ENCODE data around the gene CCDC7.
"Not testable (repeated sequence)": the region's sequence is repeated elsewhere in the genome, so short reads cannot be mapped to it uniquely, and the experiment has no call there.

The CCDC7 gene

GRCh38 chr10:32454148-32454547 lies 8.2 kb downstream of the CCDC7 start:
- DNase-seq = no peak

GRCh38 chr10:32459051-32459698 lies 13.2 kb downstream of the CCDC7 start:
- no peak for DNase-seq

- DNase-seq = no peak
Observed at GRCh38 chr10:32461203-32461602, 15.3 kb downstream of the CCDC7 start.

GRCh38 chr10:32471232-32471631 lies 25.3 kb downstream of the CCDC7 start:
- DNase-seq = no peak

GRCh38 chr10:32477499-32477898 lies 31.6 kb downstream of the CCDC7 start:
- DNase-seq = no peak

GRCh38 chr10:32481606-32482005 lies 35.7 kb downstream of the CCDC7 start:
- DNase-seq = no peak

GRCh38 chr10:32483019-32483502 lies 37.1 kb downstream of the CCDC7 start:
- DNase-seq = not testable (repeated sequence)

GRCh38 chr10:32488038-32488437 lies 42.1 kb downstream of the CCDC7 start:
- DNase-seq = not testable (repeated sequence)

GRCh38 chr10:32489158-32489557 lies 43.2 kb downstream of the CCDC7 start:
- DNase-seq = no peak

- no peak for DNase-seq
Observed at GRCh38 chr10:32489901-32490300, 44.0 kb downstream of the CCDC7 start.

GRCh38 chr10:32494562-32494961 lies 48.6 kb downstream of the CCDC7 start:
- not testable (repeated sequence) for DNase-seq

GRCh38 chr10:32500136-32500535 lies 54.2 kb downstream of the CCDC7 start:
- not testable (repeated sequence) for DNase-seq

- no peak for DNase-seq
Observed at GRCh38 chr10:32501906-32502305, 56.0 kb downstream of the CCDC7 start.

GRCh38 chr10:32505762-32506420 lies 60.0 kb downstream of the CCDC7 start:
- DNase-seq = not testable (repeated sequence)

- no peak for DNase-seq
Observed at GRCh38 chr10:32511599-32511998, 65.7 kb downstream of the CCDC7 start.

GRCh38 chr10:32516567-32517495 lies 70.9 kb downstream of the CCDC7 start:
- no peak for DNase-seq

GRCh38 chr10:32530231-32530630 lies 84.3 kb downstream of the CCDC7 start:
- DNase-seq = no peak

GRCh38 chr10:32538256-32538655 lies 92.3 kb downstream of the CCDC7 start:
- no peak for DNase-seq

GRCh38 chr10:32540691-32541470 lies 94.9 kb downstream of the CCDC7 start:
- DNase-seq = no peak

GRCh38 chr10:32548208-32548607 lies 102.3 kb downstream of the CCDC7 start:
- no peak for DNase-seq

GRCh38 chr10:32556783-32557395 lies 110.9 kb downstream of the CCDC7 start:
- DNase-seq = no peak

GRCh38 chr10:32562695-32563094 lies 116.8 kb downstream of the CCDC7 start:
- not testable (repeated sequence) for DNase-seq
